LNCaP clone FGC (cell line): ENCODE data around the gene C20orf173.

Source experiments
- DNase-seq: peaks from one replicate; pipeline ENCODE4 v3.0.0-alpha.2; 2011; ENCODE audit warnings: low read depth
- H3K4me3 ChIP-seq: 2 replicates; pipeline ENCODE4 v1.5.1; 2011; ENCODE audit warnings: mild to moderate bottlenecking, low read depth, low read length, control low read depth
- CTCF ChIP-seq: IDR thresholded peaks from 2 replicates; pipeline ENCODE4 v1.5.1; 2012; ENCODE audit warnings: mild to moderate bottlenecking; ENCODE audit not compliant: control insufficient read depth, insufficient read depth; ENCODE audit errors: extremely low read depth

The C20orf173 gene

GRCh38 chr20:35571555-35571954 is 42.1 kb upstream of the C20orf173 start:
- H3K4me3 ChIP-seq, result no peak overlapping the region
- DNase-seq, result no peak
- no peak for TF ChIP-seq CTCF

GRCh38 chr20:35568645-35569044 is 39.2 kb upstream of the C20orf173 start:
- H3K4me3 ChIP-seq, result no peak overlapping the region
- peak; percentile 31 for TF ChIP-seq CTCF
- DNase-seq, result no peak

- no peak for DNase-seq
- no peak overlapping the region for H3K4me3 ChIP-seq
- TF ChIP-seq CTCF, result no peak
These were observed 35.5 kb upstream of the C20orf173 start for GRCh38 chr20:35564905-35565304.

- H3K4me3 ChIP-seq, result no peak overlapping the region
- no peak for TF ChIP-seq CTCF
- no peak for DNase-seq
These were observed 34.4 kb upstream of the C20orf173 start for GRCh38 chr20:35563834-35564233.

GRCh38 chr20:35562541-35563110 is 33.2 kb upstream of the C20orf173 start:
- no peak for DNase-seq
- no peak overlapping the region for H3K4me3 ChIP-seq
- no peak for TF ChIP-seq CTCF

GRCh38 chr20:35561671-35562070 is 32.2 kb upstream of the C20orf173 start:
- no peak overlapping the region for H3K4me3 ChIP-seq
- no peak for DNase-seq
- no peak for TF ChIP-seq CTCF

GRCh38 chr20:35561268-35561667 is 31.8 kb upstream of the C20orf173 start:
- DNase-seq, result no peak
- no peak overlapping the region for H3K4me3 ChIP-seq
- TF ChIP-seq CTCF, result peak; percentile 50
